Measurements from ENCODE around the gene CHRNA4.

CHRNA4 gene

GRCh38 chr20:63331741-63332400, 29.3 kb downstream of the CHRNA4 start:
- no peak for DNase-seq

GRCh38 chr20:63330940-63331339, 30.2 kb downstream of the CHRNA4 start:
- DNase-seq: no peak

GRCh38 chr20:63330084-63330760, 30.9 kb downstream of the CHRNA4 start:
- no peak for DNase-seq

GRCh38 chr20:63329331-63330083, 31.6 kb downstream of the CHRNA4 start:
- no peak for DNase-seq

- DNase-seq: no peak
Observed at GRCh38 chr20:63328718-63329275, 32.4 kb downstream of the CHRNA4 start.

GRCh38 chr20:63328026-63328700, 33.0 kb downstream of the CHRNA4 start:
- DNase-seq: no peak

GRCh38 chr20:63327231-63327745, 33.9 kb downstream of the CHRNA4 start:
- DNase-seq: no peak

GRCh38 chr20:63326314-63327230, 34.6 kb downstream of the CHRNA4 start:
- DNase-seq: no peak

GRCh38 chr20:63325554-63326313, 35.4 kb downstream of the CHRNA4 start:
- no peak for DNase-seq

GRCh38 chr20:63325021-63325471, 36.1 kb downstream of the CHRNA4 start:
- no peak for DNase-seq

- DNase-seq: no peak
Observed at GRCh38 chr20:63323357-63323981, 37.7 kb downstream of the CHRNA4 start.

- no peak for DNase-seq
Observed at GRCh38 chr20:63322933-63323273, 38.2 kb downstream of the CHRNA4 start.

- no peak for DNase-seq
Observed at GRCh38 chr20:63322146-63322932, 38.8 kb downstream of the CHRNA4 start.

- DNase-seq: no peak
Observed at GRCh38 chr20:63321148-63321831, 39.9 kb downstream of the CHRNA4 start.

GRCh38 chr20:63320616-63321147, 40.5 kb downstream of the CHRNA4 start:
- DNase-seq: no peak

- DNase-seq: no peak
Observed at GRCh38 chr20:63320041-63320511, 41.1 kb downstream of the CHRNA4 start.

GRCh38 chr20:63319164-63320040, 41.7 kb downstream of the CHRNA4 start:
- DNase-seq: no peak

Data from activated CD4-positive, alpha-beta T cell treated with anti-CD3 and anti-CD28 coated beads for 4 hours (primary cell).